ENCODE data around the gene PDE5A. TPM values are rescaled to one million over a fixed set of nuclear protein-coding genes. Genes with fewer than 3 reads are reported as not detected.

The PDE5A gene
- total RNA-seq, 1 experiment from 2014 or later: 8.5 TPM

DNA sequence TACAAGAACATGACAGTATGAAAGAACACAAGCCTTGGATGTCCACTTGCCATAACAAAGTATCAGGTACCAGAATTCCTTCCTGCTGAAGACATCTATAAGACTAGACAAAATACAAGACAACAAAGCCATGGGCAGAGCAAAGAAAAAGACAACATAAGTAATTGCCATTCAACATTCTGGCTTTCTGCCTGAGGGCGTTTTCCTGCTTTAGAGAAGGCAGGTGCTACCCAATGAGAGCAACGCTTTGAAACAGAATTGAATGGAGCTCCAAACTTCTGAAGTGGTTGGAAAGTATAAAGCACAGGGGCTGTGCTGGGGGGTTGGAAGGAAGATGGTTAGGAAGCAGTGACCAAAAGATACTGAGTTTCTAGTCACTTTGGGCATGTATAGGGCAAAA, 30.1 kb downstream of the PDE5A start:
- TF ChIP-seq, protein P1, sequence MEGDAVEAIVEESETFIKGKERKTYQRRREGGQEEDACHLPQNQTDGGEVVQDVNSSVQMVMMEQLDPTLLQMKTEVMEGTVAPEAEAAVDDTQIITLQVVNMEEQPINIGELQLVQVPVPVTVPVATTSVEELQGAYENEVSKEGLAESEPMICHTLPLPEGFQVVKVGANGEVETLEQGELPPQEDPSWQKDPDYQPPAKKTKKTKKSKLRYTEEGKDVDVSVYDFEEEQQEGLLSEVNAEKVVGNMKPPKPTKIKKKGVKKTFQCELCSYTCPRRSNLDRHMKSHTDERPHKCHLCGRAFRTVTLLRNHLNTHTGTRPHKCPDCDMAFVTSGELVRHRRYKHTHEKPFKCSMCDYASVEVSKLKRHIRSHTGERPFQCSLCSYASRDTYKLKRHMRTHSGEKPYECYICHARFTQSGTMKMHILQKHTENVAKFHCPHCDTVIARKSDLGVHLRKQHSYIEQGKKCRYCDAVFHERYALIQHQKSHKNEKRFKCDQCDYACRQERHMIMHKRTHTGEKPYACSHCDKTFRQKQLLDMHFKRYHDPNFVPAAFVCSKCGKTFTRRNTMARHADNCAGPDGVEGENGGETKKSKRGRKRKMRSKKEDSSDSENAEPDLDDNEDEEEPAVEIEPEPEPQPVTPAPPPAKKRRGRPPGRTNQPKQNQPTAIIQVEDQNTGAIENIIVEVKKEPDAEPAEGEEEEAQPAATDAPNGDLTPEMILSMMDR (conservative IDR thresholded peaks at IDR 0.05): no peak
- no peak for TF ChIP-seq EZH2 (IDR thresholded peaks at IDR 0.05; ENCODE audit: low read depth)
- Histone ChIP-seq H3F3A (ENCODE audit: insufficient read depth, low read depth) (no peaks in the 10 kb centered on the region), H3K27ac (no peak overlapping the region), H3K36me3 (ENCODE audit: low read depth) (no peaks in the 10 kb centered on the region), H3K27me3 (ENCODE audit: insufficient read depth, low read depth) (no peaks in the 10 kb centered on the region), H2AFZ (no peak overlapping the region), H3K9me3 (ENCODE audit: insufficient read depth, low read depth) (no peaks in the 10 kb centered on the region), H3K9me2 (ENCODE audit: insufficient read depth) (no peaks in the 10 kb centered on the region), H3K79me2 (ENCODE audit: low read depth) (no peaks in the 10 kb centered on the region), H3K4me3 (no peak overlapping the region), H4K20me1 (ENCODE audit: insufficient read depth) (no peaks in the 10 kb centered on the region), H3K4me2 (no peak overlapping the region), H3K4me1 (replicated peaks; ENCODE audit: insufficient read depth) (no peaks in the 10 kb centered on the region)
- DNase-seq: no peak
- ChIA-PET CTCF (no interaction called here), POLR2A (ENCODE audit: unreplicated experiment) (no interaction called here)
- no TSS peak for BruUV-seq (replicated peaks)
- intact Hi-C loops (cut with micrococcal nuclease; ENCODE audit: unreplicated experiment): no loop called here

DNA sequence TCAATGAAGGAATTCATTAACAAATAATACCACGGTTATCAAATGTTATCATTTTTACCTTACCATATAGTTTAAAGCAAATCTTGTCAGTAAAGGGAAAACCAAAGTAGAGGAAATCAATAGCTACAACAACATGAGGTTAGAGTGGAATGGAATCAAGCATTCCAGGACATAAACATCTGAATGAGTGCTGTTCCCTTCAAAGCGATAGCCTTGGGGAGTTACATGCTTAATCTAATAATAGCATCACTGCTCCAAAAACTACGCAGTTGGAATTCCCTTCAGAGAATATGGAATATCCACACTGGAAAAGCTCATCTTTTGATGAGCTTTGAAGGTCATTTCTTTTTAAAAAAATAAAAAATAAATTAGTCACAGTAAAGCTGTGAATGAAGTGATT, 31.2 kb downstream of the PDE5A start:
- ChIA-PET CTCF (no interaction called here), POLR2A (ENCODE audit: unreplicated experiment) (no interaction called here)
- Histone ChIP-seq H3F3A (ENCODE audit: insufficient read depth, low read depth) (no peaks in the 10 kb centered on the region), H3K9me2 (ENCODE audit: insufficient read depth) (no peaks in the 10 kb centered on the region), H3K79me2 (ENCODE audit: low read depth) (no peaks in the 10 kb centered on the region), H3K36me3 (ENCODE audit: low read depth) (no peaks in the 10 kb centered on the region), H3K4me2 (no peak overlapping the region), H4K20me1 (ENCODE audit: insufficient read depth) (no peaks in the 10 kb centered on the region), H3K4me3 (no peak overlapping the region), H3K9me3 (ENCODE audit: insufficient read depth, low read depth) (no peaks in the 10 kb centered on the region), H3K27me3 (ENCODE audit: insufficient read depth, low read depth) (no peaks in the 10 kb centered on the region), H3K27ac (no peak overlapping the region), H3K4me1 (replicated peaks; ENCODE audit: insufficient read depth) (no peaks in the 10 kb centered on the region), H2AFZ (no peak overlapping the region)
- no TSS peak for BruUV-seq (replicated peaks)
- TF ChIP-seq EZH2 (IDR thresholded peaks at IDR 0.05; ENCODE audit: low read depth): no peak
- TF ChIP-seq, protein P1 (conservative IDR thresholded peaks at IDR 0.05): no peak
- DNase-seq: no peak
- intact Hi-C loops (cut with micrococcal nuclease; ENCODE audit: unreplicated experiment): no loop called here

DNA sequence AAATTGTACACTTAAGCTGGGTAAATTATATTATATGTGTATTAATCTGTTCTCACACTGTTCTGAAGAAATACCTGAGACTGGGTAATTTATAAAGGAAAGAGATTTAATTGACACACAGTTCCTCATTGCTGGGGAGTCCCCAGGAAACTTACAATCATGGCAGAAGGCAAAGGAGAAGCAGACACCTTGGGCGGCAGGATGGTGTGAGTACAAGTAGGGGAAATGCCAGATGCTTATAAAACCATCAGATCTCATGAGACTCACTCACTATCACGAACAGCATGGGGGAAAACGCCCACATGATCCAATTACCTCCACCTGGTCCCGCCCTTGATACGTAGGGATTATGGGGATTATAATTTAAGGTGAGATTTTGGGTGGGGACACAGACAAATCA, 34.9 kb downstream of the PDE5A start:
- Histone ChIP-seq H3K4me3 (no peak overlapping the region), H3K27ac (no peak overlapping the region), H3K4me2 (no peak overlapping the region), H4K20me1 (ENCODE audit: insufficient read depth) (no peaks in the 10 kb centered on the region), H3K4me1 (replicated peaks; ENCODE audit: insufficient read depth) (no peaks in the 10 kb centered on the region), H3K36me3 (ENCODE audit: low read depth) (no peaks in the 10 kb centered on the region), H3K27me3 (ENCODE audit: insufficient read depth, low read depth) (no peaks in the 10 kb centered on the region), H3K9me3 (ENCODE audit: insufficient read depth, low read depth) (no peaks in the 10 kb centered on the region), H3F3A (ENCODE audit: insufficient read depth, low read depth) (no peaks in the 10 kb centered on the region), H3K9me2 (ENCODE audit: insufficient read depth) (no peaks in the 10 kb centered on the region), H3K79me2 (ENCODE audit: low read depth) (no peaks in the 10 kb centered on the region), H2AFZ (no peak overlapping the region)
- ChIA-PET CTCF (no interaction called here), POLR2A (ENCODE audit: unreplicated experiment) (no interaction called here)
- TF ChIP-seq, protein P1 (conservative IDR thresholded peaks at IDR 0.05): no peak
- TF ChIP-seq EZH2 (IDR thresholded peaks at IDR 0.05; ENCODE audit: low read depth): no peak
- intact Hi-C loops (cut with micrococcal nuclease; ENCODE audit: unreplicated experiment): no loop called here
- no TSS peak for BruUV-seq (replicated peaks)
- DNase-seq: no peak

All from PC-9 (cell line).